Amniotic stem cell (primary cell): ENCODE data around the gene GARS1.

Experiments used
- DNase-seq: peaks from one replicate; lab custom pipeline; 2025; lab: John Stamatoyannopoulos, UW

Gene GARS1

DNA sequence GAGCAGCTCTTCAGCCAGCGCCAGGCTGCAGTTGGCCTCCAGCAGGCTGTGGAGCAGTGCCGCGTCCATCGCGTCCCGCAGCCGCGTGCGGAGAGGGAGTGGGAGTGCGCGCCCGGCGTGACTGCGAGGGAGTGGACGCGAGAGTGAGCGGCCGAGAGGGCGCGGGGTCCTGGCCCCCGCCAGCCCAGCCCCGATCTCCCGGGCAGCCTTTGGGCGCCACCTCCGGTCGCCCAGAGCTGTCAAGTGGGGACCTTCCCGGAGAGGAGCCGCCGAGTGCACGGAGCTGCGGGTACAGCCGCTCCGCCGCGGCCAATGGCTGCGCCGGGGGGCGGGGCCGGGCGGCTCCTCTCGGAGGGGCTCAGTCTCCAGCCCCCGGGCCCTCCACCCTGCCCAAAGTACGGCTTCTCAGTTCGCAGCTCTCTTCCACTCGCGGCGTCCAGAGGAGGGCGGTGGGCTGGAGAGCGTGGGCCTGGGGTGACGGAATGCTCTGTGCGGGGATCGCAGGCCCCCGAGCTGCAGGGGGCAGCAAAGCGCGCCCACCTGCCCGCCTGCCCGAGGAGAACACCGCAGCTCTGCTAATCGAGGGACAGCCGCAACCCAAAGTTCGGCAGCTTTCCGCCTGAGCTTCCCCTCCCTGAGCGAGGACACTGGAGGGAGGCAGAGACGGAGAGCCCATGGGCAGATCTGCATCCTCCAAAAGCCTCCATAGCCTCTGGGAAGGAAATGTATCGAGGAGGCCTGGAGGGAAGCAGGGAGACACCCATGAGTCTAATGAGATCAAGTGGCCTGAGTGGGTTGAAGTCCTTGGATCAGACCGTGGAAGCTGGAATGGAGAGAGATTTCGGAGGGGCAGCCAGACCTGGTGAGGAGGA lies 87.8 kb downstream of the GARS1 start, which contains the start of gene CRHR2:
Gene CRHR2, minus strand, starts transcription at position 245 of the 872 bp plus-strand sequence. Its CDS starts 176 bp downstream, at position 69.
- DNase-seq, result no peak

DNA sequence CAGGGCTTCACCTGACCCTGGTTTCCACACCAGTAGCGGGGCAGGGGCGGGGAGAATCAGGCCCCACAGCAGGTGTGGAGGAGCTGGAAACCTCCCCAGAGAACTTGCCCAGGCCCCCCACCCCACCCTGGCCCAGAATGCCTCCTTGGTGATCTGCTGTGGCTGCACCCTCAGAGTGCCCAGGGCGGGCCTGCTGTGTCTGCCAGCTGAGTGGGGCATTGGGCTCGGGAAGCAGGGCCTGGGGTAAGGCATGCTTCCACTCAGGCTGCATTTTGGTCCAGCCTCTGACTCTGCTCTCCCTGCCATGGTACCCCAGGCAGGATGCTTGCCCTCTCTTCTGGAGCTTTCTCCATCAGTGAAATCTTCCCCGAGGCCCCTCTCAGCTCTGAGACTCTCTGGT lies 88.6 kb downstream of the GARS1 start:
- DNase-seq, result no peak
